GM19372 (cell line): ENCODE data around the gene OTOS.

ENCODE experiments used
- ATAC-seq: cut with Tn5 transposase; IDR thresholded peaks from one replicate; pipeline ENCODE4 v1.9.1; 2021; ENCODE audit warnings: mild to moderate bottlenecking, low read depth, moderate library complexity; ENCODE audit not compliant: unreplicated experiment

OTOS gene

DNA sequence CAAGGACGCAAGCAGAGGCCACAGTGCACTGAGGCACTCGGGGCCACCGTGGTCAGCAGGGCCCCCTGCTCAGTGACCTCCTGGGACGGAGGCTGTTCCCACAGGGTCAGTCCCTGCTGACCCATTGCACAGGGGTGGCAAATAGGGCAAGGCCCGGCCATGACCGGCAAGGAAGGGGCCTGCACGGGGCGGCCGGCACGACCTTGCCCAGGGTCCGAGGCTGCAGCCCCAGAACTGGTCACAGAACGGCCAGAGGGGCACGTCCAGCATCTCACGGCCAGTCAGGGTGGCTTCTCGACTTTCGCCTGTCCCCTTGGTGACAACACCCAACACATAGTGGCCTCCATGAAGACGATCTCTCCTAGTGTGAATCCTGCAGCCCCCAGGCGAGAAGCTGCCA is 27.6 kb upstream of the OTOS start:
- no peak for ATAC-seq

DNA sequence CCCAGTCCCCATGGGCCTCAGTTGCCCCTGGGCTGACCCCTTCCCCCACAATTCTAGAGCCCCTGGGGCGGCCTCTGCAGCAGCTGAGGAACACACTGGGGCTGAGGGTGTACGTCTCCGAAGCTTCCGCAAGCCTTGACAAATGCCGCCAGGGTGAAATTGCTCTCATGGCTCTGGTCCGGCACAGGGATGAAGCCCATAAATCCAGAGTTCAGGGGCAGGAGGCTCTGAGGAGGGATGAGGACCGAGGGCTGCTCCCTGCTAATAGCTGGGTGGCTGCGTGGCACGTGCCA is 27.1 kb upstream of the OTOS start:
- ATAC-seq, result no peak

DNA sequence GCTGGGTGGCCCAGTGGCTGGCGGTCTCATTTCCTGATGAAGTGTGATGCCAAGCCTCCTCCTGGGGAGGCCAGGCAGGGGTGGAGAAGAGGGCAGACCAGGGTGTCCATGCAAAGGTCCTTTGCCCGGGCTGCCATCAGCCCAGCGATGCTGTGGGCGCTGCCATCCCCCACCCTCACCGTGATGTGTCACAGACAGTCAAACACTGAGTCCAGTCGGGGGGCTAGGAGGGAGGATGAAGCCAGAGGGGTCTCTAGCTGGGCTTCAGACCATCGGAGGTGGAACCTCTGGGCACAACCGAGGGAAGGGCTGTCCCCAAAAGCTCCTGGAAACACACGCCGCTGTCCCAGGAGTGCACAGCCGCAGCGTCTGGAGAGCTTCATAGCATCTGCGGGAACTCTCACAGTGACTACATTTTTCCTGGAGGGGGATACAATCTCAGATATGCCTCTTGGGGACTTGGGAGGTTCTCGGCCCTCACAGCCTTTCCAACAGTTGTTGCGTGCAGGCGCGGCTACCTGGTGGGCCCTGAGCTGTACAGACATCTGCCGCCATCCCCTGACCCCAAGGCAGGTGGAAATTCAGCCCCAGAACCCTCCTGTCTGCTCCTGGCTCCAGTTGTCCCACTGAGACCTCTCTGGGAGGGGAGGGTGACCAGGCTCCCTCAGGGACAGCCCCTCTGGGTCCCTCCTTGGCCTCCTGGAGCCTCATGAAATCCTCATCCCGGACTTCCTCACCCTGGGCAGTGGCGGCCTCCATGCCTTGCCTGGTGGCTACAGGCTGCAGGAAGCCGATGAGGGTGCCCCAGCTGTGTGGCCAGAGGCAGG is 26.5 kb upstream of the OTOS start:
- ATAC-seq, result no peak

DNA sequence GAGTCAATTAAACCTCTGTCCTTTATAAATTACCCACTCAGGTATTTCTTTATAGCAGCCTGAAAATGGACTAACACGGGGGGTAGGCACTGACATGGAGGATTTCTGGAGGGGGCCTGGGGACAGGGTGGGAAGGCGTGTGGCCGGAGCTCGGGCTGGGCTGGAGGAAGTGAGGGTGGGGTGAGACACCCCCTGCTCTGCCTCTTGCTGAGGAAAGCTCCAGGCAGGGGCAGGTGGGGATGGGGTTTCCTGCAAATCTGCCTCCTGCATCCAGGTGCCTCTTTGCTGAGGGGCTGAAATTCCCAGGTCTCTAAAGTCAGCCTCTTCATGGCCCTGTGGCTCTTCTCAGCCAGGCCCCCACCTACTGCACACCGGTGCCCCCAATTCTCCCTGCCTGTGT is 25.7 kb upstream of the OTOS start:
- no peak for ATAC-seq

DNA sequence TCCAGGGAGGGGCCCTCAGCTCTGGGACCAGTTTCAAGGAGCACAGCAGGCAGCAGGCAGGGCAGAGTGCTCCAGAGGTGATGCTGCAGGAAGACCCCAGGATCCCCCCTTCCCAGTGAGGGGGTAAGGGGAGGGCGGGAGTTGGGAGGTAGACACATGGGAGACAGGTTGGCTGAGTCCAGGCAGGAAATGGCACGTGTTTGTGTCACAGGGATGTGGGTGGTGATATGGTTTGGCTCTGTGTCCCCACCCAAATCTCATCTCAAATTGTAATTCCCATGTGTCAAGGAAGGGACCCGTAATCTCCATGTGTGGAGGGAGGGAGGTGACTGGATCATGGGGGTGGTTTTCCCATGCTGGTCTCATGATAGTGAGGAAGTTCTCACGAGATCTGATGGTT is 25.2 kb upstream of the OTOS start:
- ATAC-seq, result no peak

DNA sequence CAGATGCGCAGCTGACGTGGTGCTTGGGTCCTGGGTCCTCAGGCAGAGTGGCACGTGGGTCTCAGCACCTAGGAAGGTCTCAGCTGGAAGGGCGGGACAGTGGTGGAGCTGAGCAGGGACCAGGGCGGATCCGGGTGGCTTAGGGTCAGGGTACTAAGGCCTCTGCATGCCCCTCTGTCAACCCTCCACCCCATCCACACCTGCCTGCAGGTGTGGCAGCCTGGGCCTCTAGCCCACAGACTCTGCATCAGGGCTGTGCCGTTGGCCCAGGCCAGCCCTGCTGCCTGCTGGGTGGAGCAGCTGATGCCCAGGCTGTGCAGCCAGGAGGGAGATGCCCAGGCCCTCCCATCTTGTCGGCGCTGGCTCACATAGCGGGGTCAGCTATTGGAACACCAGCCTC is 24.6 kb upstream of the OTOS start:
- ATAC-seq, result no peak

DNA sequence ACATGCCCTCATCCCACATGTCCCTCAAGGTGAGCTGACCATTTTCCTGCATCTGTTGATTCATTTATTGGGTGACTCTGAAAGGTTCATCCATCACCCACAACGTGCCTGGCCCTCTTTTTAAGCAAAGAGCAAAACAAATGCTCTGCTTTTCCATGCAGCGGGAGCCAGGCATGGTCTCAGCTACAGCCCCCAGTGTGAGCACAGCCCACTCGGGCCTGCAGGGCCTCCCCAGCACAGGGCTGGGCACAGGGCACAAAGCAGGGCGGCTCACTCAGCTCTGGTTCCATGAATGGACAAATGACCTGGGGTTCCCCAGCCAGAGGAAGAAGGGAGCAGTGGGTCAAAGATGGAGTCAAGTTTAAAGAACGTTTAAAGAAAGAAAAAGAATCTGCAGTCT is 24.1 kb upstream of the OTOS start:
- no peak for ATAC-seq

DNA sequence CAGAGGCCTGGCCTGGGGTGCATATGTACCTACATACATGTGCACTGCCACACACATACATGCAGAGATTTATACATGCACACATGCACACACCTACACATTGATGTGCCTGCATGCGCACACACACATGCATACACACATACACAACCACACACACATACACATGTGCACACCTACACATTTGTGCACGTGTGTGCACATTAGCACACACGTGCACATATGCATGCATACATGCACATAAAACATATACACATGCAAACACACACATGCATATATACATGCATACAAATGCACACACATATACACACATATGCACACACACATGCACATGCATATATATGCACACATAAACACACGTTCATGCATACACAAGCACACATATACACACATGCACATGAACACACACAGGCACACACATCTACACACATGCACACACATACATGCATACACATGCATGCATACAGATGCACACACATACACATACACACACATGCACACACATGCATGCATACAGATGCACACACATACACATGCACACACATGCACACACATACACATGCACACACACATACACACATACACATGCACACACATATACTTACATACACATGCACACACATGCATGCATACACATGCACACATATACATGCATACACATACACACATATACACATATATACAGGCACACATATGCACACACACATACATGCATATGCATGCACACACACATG is 23.6 kb upstream of the OTOS start:
- no peak for ATAC-seq

DNA sequence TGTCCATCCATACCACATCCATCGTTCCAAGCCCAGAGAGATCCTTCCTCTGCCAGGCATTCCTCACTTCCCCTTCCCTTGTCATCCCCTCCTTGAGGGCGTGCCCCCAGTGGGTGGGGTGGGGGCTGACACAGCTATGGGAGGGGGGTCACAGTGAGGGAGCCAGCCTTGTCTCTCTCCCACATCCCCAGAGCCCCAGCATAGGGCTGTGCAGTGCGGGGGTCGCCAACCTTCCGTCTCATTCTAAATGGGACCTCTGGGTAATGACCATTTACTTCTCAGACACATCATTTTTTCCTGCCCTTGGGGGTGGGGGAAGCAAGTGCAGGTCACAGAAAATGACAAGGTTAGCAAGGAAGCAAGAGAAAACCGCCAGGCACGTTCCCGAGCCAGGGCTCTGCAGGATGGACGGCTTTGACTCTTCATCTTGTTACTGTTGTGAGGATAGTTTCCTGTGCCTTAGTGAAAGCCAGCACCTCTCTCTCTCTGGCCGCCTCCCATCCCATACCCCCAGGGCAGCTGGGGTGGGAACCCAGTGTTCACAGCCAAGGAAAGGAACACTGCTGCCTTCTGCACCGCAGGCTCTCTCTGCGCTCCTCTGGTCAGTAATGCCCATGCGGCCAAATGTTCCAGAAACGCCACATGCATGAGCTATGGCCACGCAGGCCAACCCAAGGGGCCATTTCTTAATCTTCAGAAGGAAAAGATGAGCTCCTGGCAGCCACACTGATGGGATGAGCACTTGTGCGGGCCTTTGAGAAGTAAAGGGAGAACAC is 22.7 kb upstream of the OTOS start:
- no peak for ATAC-seq

DNA sequence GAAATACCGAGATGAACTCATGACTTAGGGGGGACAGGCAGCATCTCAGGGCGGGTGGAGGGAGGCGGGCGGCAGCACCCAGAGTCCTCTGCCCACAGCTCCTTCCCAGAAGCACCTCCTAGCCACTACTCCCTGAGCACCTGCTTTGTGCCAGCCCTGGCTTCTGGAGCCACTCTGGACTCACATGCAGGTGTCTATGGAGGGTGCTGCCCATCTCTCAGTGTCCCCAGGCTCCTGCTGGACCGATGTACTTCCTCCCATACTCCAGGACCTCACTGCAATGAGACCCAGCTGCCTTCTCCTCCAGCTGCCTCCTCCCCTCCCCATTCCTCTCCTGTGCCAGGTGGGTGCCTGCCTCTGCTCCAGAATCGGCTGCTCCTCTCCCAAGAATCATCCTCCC is 22.1 kb upstream of the OTOS start:
- ATAC-seq, result no peak

DNA sequence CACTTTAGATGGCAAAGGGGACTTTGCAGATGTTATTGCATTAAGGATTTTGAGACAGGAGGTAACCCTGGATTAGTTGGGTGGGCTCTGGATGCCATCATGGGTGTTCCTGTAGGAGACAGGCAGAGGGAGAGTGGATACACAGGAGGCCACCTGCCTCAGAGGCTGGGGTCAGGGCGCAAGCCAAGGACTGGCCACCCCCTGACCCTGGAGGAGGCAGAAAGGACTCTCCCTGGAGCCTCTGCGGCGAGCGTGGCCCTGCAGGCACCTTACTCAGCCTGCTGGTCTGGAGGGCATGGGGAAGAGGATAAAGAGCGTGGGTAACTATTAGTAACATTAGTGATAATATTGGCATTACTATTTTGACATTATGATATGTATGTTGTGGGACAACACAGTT is 21.6 kb upstream of the OTOS start:
- ATAC-seq, result no peak

DNA sequence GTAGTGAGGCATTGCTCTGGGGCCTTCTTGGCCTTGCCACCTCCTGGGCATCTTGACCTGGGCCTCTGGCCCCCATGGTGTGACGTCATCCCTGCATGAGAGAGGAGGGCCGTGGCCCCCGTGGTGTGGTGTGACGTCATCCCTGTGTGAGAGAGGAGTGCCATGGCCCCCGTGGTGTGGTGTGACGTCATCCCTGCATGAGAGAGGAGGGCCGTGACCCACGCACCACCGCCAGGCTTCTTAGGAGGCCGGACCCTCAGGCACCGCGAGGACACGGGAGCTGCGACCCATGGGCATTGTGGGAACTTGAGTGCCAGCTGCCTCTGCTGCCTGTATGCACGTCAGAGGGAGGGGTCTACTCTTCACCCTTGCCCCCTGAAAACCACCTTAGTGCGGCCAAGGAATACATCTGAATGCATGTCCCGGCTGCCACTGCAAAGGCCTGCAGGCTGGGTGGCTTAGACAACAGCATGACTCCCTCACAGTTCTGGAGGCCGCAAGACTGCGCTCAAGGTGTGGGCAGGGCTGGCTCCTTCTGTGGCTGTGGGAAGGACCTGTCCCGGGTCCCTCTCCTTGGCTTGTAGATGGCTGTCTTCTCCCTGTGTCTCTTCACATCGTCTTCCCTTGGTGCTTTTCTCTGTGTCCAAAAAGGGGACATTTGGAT is 20.8 kb upstream of the OTOS start:
- no peak for ATAC-seq

DNA sequence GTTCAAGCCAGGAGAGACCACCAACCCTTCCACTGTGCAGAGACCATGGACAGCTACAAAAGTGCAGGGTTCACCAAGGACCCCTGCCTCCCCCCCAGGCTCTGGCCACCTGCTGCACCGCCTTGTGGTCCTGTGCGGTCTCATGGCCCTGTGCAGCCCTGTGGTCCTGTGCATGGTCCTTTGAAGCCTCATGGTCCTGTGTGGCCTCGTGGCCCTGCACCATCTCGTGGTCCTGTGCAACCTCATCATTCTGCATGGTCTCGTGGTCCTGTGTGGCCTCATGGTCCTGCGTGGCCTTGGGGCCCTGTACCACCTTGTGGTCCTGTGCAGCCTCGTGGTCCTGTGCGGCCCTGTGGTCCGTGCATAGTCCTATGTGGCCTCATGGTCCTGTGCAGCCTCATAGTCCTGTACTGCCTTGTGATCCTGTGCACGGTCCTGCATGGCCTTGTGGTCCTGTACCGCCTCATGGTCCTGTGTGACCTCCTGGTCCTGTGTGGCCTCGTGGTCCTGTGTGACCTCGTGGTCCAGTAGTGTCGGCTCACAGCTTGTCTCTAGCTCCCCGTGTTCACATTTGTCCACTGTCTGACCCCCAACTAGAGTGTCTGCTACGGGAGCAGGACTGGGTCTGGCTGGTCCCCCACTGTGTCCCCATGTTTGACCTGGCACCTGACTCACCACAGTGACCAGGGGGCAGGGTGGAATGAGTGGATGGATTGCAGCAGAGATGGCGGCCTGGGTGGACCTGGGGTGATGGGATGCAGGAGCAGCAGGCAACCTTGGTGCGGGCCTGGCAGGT is 20.0 kb upstream of the OTOS start:
- ATAC-seq, result no peak

DNA sequence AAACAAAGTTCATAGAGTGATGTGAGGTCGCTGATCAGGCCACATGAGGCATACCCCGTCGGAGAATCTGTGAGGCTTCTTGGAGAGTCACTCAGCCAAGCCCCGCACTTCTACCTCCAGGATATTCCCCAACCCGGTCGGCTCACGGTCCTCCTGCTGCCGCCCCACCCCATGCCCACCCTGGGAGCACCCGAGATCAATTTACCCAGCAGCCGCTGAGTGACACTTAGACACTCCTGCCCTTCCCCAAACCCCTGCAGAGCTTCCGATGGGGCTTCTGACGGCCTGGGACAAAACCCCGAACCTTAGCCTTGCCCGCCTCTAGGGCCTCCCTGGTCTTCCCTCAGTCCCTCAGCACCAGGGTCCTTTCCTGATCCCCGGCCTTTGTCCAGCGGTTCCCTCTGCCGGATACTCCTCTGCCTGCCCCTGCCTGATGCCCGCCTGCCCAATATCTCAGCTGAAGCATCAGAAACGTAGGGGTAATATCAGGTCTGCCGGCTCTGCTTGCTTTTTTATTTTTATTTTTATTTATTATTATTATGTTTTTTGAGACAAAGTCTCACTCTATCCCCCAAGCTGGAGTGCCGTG is 18.9 kb upstream of the OTOS start:
- ATAC-seq, result no peak

DNA sequence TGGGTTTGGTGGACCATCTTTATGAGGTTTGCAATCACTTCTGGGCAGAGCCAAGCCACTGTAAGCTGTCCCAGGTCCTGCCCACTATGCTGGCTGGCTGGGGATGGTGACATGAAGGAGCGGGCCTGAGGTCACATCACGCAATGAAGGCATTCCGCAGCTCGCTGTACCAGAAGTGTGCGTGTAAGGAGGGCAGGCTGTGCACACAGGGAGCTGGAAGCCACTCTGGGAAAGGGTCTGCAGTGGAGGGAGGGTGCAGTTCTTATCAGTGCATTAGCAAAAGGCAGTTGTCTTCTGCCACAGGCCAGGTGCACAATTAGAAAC is 16.7 kb upstream of the OTOS start:
- ATAC-seq, result no peak

DNA sequence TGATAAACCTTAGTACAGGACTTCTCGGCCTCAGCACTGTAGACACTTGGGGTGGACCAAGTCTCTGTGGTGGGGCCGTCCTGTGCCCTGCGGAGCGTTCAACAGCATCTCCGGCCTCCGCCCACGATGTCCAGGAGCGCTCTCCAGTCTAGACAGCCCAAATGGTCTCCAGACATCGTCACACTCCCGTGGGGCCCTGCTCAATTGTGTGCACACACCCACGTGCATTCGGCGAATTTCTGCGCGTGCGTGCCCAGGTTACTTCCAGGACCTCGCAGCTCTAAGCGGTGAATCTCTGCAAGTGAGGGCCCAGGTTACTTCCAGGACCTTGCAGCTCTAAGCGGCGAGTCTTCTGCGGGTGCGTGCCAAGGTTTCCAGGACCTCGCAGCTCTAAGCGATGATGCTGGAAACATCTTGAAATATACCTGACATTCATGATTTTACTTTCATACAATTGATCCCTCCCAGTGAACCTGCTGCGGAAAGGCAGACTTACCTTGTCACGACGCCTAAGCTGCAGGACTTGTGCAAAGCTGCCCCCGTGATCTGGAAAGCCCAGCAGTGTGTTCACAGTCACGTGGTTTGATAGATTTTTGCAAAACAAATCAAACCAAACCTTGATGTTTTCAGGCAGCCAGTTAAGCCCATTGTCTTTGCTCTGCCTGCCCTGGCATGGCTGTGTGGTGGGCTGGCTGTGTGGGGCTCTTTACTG is 16.1 kb upstream of the OTOS start:
- ATAC-seq, result no peak

DNA sequence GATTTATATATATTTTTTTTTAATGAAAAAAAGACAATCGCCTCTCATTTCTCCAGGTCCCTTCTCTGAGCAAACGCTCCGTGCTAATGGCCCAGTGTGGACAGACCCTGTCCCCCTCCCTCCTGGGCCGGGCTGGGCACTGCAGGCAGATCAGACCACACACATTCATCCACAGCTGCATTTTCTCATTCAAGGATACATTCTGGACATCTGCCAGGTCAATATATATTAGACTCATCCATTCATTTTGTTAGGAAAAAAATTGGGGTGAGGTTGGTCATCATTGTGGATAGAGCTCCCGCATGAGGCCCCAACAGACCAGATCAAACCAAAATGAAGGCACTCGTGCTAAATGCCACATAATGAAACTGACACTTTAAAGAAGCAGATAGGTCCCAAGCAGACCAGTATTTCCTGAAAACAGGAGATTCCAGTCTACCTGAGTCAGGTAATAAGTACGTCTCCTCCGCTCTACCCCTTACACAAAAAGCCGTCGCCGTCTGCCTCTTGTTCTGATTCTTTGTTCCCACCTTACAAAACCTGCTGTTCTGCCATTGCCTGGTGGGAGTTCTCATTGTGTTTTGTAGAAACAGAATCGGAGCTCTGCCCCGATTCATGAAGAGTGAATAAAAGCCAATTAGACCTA is 15.4 kb upstream of the OTOS start:
- ATAC-seq, result no peak

DNA sequence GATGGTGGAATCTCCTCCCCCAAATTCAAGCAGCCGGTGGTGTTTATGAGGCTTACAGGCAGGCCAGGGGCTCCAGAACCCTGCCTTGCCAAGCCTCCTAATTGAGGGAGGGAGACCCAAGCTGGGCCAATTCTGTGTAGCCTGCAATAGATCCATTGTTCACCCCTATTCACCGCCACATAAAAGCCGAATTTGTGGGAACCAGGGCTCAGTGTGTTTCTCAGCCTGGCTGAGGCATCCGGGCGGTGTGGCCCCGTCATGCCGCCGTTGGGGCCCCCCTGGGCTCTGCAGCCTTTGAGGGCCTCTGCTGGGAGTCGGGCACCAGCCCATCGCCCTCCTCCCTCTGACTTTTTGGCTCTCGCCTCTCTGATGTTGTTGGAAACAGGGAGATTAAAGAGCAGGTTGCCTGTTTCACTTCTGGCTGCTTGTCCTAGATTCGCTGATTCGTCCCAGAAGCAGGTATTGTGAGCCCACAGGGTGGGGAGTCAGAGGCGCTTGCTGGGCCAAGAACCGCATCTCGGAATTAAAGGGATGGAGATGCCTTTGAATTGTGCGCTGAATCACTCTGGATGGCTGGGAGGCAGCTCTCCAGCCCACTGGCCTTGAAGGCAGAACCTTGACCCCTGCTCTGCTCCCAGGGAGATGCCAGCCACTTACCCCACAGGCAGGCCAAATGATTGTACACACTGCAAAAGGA is 14.7 kb upstream of the OTOS start:
- ATAC-seq, result no peak
